GM11168 (cell line): ENCODE measurements around the gene SAMD14.

Experiments
- in situ Hi-C: fragments of 300-500 bp; cut with MboI; formaldehyde crosslinking; loops from one replicate; pipeline ENCODE4 v1.12.0; 2022; ENCODE audit warnings: low sequenced_read_pairs; ENCODE audit not compliant: unreplicated experiment

The SAMD14 gene

DNA sequence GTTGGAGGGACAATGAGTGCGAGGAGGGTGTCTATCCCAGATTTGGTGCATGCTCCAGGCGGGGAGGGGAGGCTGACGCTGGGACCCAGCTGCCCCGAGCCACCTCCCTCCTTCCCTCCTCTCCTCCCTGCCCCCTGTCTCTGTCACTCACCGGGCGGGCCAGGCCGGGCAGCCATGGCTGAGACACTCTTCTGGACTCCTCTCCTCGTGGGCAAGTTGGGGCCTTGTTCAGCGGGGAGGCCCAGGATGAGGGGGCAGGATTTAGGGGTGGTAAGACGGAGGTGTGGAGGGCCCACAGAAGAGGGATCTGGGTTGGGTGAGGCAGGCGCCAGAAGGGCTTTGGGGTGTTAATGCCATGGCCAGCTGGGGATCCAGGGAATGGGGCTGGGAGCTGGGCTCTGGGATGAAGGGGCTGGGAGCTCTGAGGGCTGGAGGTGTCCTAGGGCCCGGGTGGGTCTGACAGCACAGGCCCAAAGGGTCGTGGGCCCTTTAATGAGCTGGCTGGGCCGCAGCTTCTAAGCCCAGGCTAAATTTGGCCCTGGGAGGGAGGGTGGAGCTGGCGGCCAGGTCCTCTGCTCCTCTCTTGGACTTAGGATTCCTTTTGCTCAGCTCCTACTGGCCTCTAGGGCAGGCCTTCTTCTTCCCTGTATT lies 36.0 kb upstream of the SAMD14 start, which contains the start of gene SGCA:
Gene SGCA (plus strand): TSS at position 139 of the 651 bp plus-strand sequence. CDS start 36 bp downstream, at position 175.
- in situ Hi-C loops = no loop called here

GRCh38 chr17:50165466-50165865 lies 35.5 kb upstream of the SAMD14 start:
- in situ Hi-C loops = no loop called here

- in situ Hi-C loops = no loop called here
Observed at GRCh38 chr17:50165066-50165465, 35.1 kb upstream of the SAMD14 start.

DNA sequence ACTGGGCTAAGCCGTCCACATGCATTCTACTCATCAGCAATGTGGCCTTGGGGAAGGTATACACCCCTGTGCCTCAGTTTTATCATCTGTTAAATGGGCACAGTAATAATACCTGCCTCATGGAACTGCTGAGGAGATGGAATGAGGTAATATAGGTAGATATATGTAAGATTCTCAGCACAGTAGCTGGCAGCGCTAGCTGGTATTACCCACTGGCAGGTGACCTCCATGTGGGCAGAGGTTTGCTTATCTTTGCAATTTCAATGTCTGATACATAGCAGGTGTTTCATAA lies 34.7 kb upstream of the SAMD14 start:
- in situ Hi-C loops = no loop called here

DNA sequence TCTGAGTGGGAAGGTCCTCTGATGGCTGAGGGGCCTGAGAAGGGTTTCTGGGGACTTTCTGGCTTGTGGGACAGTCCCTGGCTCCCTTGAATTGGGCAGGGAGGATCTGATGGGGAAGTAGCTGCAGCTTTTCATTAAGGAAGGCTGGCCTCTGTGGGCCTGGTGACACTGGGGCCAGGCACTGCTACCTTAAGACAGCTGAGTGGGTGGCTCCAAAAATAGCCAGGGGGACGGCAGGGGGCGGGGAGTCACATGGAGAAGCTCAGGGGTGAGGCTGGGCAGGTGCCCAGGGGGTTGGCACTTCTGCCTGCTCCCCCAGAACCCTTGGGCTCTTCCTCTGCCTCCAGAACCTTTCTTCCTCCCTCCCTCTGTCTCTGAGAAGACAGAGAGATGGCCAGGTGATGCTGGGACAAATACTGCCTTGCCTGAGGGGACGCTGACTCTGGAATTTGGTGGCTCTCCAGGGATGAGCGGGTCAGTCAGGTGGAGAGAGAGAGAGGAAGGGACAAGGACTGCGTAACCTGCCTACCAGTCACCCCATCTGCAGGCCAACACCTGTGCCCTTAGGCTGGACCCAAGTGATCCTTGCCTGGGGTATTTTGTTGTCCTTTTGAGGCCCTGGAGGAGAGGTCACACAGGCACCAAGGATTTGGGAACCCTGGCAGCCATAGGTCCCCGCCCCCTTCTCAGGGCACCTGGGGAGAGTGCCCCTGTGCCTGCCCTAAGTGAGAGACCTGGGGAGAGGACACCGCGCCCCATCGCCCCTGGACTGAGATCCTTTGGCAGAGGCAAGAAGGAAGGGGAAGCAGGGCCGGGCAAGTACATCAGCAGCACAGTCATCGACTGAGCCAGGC lies 34.1 kb upstream of the SAMD14 start:
- in situ Hi-C loops = no loop called here

- in situ Hi-C loops = no loop called here
Observed at GRCh38 chr17:50162466-50163254, 32.7 kb upstream of the SAMD14 start.

- in situ Hi-C loops = no loop called here
Observed at GRCh38 chr17:50161911-50162288, 31.9 kb upstream of the SAMD14 start.

GRCh38 chr17:50161023-50161910 lies 31.3 kb upstream of the SAMD14 start:
- in situ Hi-C loops = no loop called here

- in situ Hi-C loops = no loop called here
Observed at GRCh38 chr17:50157891-50158290, 27.9 kb upstream of the SAMD14 start.

DNA sequence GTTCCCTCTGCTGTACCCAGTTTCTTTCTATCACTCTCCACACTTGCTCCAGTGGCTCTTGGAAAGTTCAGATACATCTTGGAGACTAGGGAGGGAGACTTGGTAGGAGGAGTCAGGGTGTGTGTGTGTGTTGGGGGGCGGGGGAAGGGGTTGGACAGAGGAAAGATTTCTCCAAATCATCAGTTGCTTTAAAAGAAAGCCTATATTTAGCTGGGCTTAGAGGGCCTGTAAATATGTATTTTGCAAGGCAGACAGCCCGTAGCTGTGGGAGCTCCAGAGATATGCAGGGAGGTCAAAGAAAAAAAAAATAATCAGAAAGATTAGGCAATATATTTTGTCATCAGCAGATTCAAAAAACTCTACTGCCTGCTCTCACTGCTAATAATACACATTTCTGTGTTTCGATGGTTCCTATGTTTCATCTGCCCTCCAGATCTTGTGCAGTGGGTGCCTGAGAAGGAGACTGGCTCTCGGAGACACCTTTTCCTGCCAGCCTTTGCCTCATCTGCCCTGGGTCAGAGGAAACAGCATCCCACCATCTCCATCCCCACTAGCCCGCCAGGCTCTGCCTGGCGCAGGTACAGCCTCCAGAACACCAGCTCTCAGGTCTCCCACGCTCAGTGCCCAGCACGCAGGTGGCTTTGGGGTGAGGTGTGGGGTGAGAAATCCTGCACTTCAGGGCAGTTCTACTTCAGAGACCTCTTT lies 25.3 kb upstream of the SAMD14 start:
- in situ Hi-C loops = no loop called here

GRCh38 chr17:50154604-50155003 lies 24.6 kb upstream of the SAMD14 start:
- in situ Hi-C loops = no loop called here

DNA sequence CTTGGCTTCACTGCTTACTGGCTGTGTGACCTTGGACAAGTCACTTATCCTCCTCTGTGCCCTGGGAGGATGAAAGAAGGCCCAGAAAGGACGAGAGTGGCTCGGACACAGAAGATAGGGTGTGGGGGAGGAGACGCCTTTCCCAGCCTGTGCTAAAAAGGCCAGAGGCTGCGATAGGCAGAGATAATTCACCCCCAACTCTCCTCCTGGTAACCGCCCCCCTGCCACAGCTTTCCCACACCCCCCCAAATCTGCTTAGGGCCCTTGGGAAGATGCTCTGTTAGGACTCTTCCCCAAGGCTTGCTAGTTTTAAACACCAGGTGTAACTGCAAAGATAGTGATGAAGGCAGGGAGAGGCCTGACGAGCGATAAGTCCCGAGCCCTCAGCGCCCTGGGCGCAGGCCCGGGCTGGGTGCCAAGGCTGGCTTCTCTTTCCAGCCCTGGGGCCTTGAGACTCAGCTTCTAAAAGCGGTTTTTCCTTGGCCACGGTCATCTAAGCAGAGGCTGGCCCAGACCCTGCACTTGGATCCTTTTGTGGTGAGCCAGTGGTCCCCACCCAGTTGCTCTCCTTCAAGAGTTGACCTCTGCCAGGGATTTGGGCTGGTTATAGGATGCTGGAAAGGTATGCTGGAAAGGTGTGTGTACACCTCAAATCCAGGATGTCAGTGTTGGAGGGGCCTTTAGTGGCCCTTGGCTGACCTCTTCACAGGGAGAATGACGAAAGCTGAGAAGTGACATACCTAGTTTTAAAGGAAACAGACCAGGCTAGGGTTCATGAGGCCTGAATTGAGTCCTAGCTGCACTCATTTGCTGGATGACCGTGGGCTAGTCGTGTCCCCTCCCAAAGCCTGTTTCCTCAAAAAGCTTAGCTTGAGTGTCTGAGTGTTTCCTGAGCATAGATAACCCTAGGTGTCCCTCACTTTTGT lies 24.0 kb upstream of the SAMD14 start:
- in situ Hi-C loops = no loop called here

- in situ Hi-C loops = no loop called here
Observed at GRCh38 chr17:50152736-50153135, 22.8 kb upstream of the SAMD14 start.

- in situ Hi-C loops = no loop called here
Observed at GRCh38 chr17:50151937-50152547, 22.1 kb upstream of the SAMD14 start.

GRCh38 chr17:50151041-50151936 lies 21.3 kb upstream of the SAMD14 start:
- in situ Hi-C loops = no loop called here

GRCh38 chr17:50150354-50151040 lies 20.5 kb upstream of the SAMD14 start, which contains the start of gene PPP1R9B:
Gene PPP1R9B, minus strand, starts transcription at chr17:50150677. Its CDS starts 164 bp downstream, at chr17:50150513.
- in situ Hi-C loops = no loop called here
